GM23248 (cell line): ENCODE data around the gene ANKS6. TPM values are rescaled to one million over a fixed set of nuclear protein-coding genes. Genes with fewer than 3 reads are reported as not detected.

ENCODE experiments used
- DNase-seq: peaks from one replicate; pipeline ENCODE4 v3.0.0-alpha.2; 2015
- H2AFZ ChIP-seq: fragments of 200-600 bp; sonication (generic); 2 replicates; pipeline ENCODE4 v1.6.1; 2016; ENCODE audit warnings: antibody characterized with exemption
- H3F3A ChIP-seq: fragments of 200-600 bp; sonication (generic); 2 replicates; pipeline ENCODE4 v1.6.1; 2016; ENCODE audit warnings: mild to moderate bottlenecking, antibody characterized with exemption, mixed run types; ENCODE audit not compliant: insufficient read depth
- H3K27ac ChIP-seq: fragments of 200-600 bp; sonication (generic); 2 replicates; pipeline ENCODE4 v1.5.1; 2016; ENCODE audit warnings: mild to moderate bottlenecking
- H3K27me3 ChIP-seq: fragments of 200-600 bp; sonication (generic); replicated peaks from 2 replicates; pipeline ENCODE4 v1.6.1; 2016; ENCODE audit warnings: mild to moderate bottlenecking; ENCODE audit not compliant: insufficient read depth
- H3K36me3 ChIP-seq: fragments of 200-600 bp; sonication (generic); 2 replicates; pipeline ENCODE4 v1.6.1; 2016; ENCODE audit warnings: low read depth, mild to moderate bottlenecking
- H3K4me1 ChIP-seq: fragments of 200-600 bp; sonication (generic); 2 replicates; pipeline ENCODE4 v1.6.1; 2016; ENCODE audit warnings: mild to moderate bottlenecking; ENCODE audit not compliant: insufficient read depth
- H3K4me2 ChIP-seq: fragments of 200-600 bp; sonication (generic); one replicate; pipeline ENCODE4 v1.6.1; 2016; ENCODE audit warnings: mild to moderate bottlenecking; ENCODE audit not compliant: unreplicated experiment
- H3K4me3 ChIP-seq: fragments of 200-600 bp; sonication (generic); 2 replicates; pipeline ENCODE4 v1.5.1; 2016; ENCODE audit warnings: mild to moderate bottlenecking
- H3K79me2 ChIP-seq: fragments of 200-600 bp; sonication (generic); 2 replicates; pipeline ENCODE4 v1.6.1; 2016; ENCODE audit warnings: mild to moderate bottlenecking; ENCODE audit not compliant: insufficient read depth
- H3K9ac ChIP-seq: fragments of 200-600 bp; sonication (generic); 2 replicates; pipeline ENCODE4 v1.6.1; 2016; ENCODE audit warnings: mild to moderate bottlenecking
- H3K9me2 ChIP-seq: fragments of 200-600 bp; sonication (generic); 2 replicates; pipeline ENCODE4 v1.6.1; 2016; ENCODE audit warnings: mixed run types, mild to moderate bottlenecking, moderate library complexity; ENCODE audit not compliant: insufficient read depth
- H3K9me3 ChIP-seq: fragments of 200-600 bp; sonication (generic); one replicate; pipeline ENCODE4 v1.6.1; 2017; ENCODE audit warnings: low read depth
- H4K20me1 ChIP-seq: fragments of 200-600 bp; sonication (generic); 2 replicates; pipeline ENCODE4 v1.6.0; 2016; ENCODE audit not compliant: insufficient read depth
- EZH2 ChIP-seq: fragments of 200-600 bp; sonication (generic); IDR thresholded peaks from 2 replicates; pipeline ENCODE4 v1.6.1; 2018; ENCODE audit warnings: antibody characterized with exemption, mild to moderate bottlenecking; ENCODE audit not compliant: insufficient read depth, poor library complexity, severe bottlenecking
- EZH2phosphoT487 ChIP-seq: fragments of 200-600 bp; sonication (generic); IDR thresholded peaks from 2 replicates; pipeline ENCODE4 v1.6.1; 2018; ENCODE audit warnings: antibody characterized with exemption, moderate library complexity, mild to moderate bottlenecking, low read depth; ENCODE audit not compliant: insufficient read depth
- WGBS, 2 experiments: methylation state at CpG; one replicate each; pipeline ENCODE4 v1.1.6; 2015 to 2017; ENCODE audit warnings: low lambda C conversion rate in 2 of 2, low coverage in 1 of 2; ENCODE audit errors: missing lambda C conversion rate in 2 of 2; 5-methylcytosine and 5-hydroxymethylcytosine counted together
- in situ Hi-C: fragments of 300-500 bp; cut with MboI; formaldehyde crosslinking; loops from 2 replicates; pipeline ENCODE4 v1.15.0; 2020
- polyA plus RNA-seq: library from polyadenylated mRNA; unstranded; fragments of >200 nt; fragmentation: Nextera tagmentation; extraction: Ambion mirVana; gene quantifications from 2 replicates; pipeline ENCODE4 v1.2.1, GENCODE V29; 2016
- total RNA-seq: library from RNA; depleted of rRNA; stranded (reverse); fragments of >200 nt; shearing (Covaris generic); gene quantifications from 2 replicates; pipeline ENCODE4 v1.2.3, GENCODE V29; 2014

The ANKS6 gene
- total and polyA plus RNA-seq, 2 experiments from 2014 or later = 7.1 to 26.4 TPM

- 19 to 24% methylated on average over 5 of the region's 5 CpGs for WGBS, 2 experiments
- in situ Hi-C loops = no loop called here
- Histone ChIP-seq H3K4me1 (peaks cover 9% of the 10 kb centered on the region), H3K79me2 (no peaks in the 10 kb centered on the region), H3K9me3 (no peaks in the 10 kb centered on the region), H3K27ac (no peak overlapping the region), H3K9ac (no peak overlapping the region), H2AFZ (0 out of 2 replicates have a peak overlapping the region, but pooled peaks have one; percentile 26), H3K4me2 (no peak overlapping the region), H3K36me3 (no peaks in the 10 kb centered on the region), H4K20me1 (no peaks in the 10 kb centered on the region), H3F3A (peaks cover 5% of the 10 kb centered on the region; the same call in 1 of the 2 replicates), H3K4me3 (0 out of 2 replicates have a peak overlapping the region, but pooled peaks have one; percentile 7), H3K9me2 (no peaks in the 10 kb centered on the region), H3K27me3 (peaks cover 12% of the 10 kb centered on the region; the same call in 1 of the 2 replicates)
- no peak for TF ChIP-seq EZH2phosphoT487
- TF ChIP-seq EZH2 = no peak
- DNase-seq = peak; percentile 75
Measured at GRCh38 chr9:98726735-98727134, 69.6 kb downstream of the ANKS6 start.

GRCh38 chr9:98724810-98725530 lies 71.4 kb downstream of the ANKS6 start:
- Histone ChIP-seq H3K36me3 (no peaks in the 10 kb centered on the region), H4K20me1 (no peaks in the 10 kb centered on the region), H3K4me1 (peaks cover 9% of the 10 kb centered on the region), H3F3A (peaks cover 5% of the 10 kb centered on the region; the same call in 1 of the 2 replicates), H3K4me2 (no peak overlapping the region), H3K79me2 (no peaks in the 10 kb centered on the region), H3K27me3 (peaks cover 15% of the 10 kb centered on the region; the same call in 1 of the 2 replicates), H3K9me2 (no peaks in the 10 kb centered on the region), H3K9ac (no peak overlapping the region), H3K4me3 (no peak overlapping the region), H3K27ac (no peak overlapping the region), H2AFZ (no peak overlapping the region), H3K9me3 (no peaks in the 10 kb centered on the region)
- in situ Hi-C loops = no loop called here
- no peak for TF ChIP-seq EZH2
- TF ChIP-seq EZH2phosphoT487 = no peak
- DNase-seq = no peak
- WGBS, 2 experiments = 49 to 64% methylated on average over 5 of the region's 5 CpGs

GRCh38 chr9:98721643-98722042 lies 74.7 kb downstream of the ANKS6 start:
- H3K4me1 ChIP-seq = peaks cover 3% of the 10 kb centered on the region; the same call in 1 of the 2 replicates
- no peak overlapping the region for H2AFZ ChIP-seq
- H3K9ac ChIP-seq = no peak overlapping the region
- peaks cover under 1% of the 10 kb centered on the region; the same call in 1 of the 2 replicates for H3F3A ChIP-seq
- no peak for DNase-seq
- no peak overlapping the region for H3K4me2 ChIP-seq
- H3K36me3 ChIP-seq = no peaks in the 10 kb centered on the region
- TF ChIP-seq EZH2 (no peak), EZH2phosphoT487 (no peak)
- H4K20me1 ChIP-seq = no peaks in the 10 kb centered on the region
- no peaks in the 10 kb centered on the region for H3K9me2 ChIP-seq
- whole genome bisulfite sequencing, 2 experiments = 51 to 74% methylated on average over 2 of the region's 2 CpGs
- H3K27me3 ChIP-seq = peaks cover 24% of the 10 kb centered on the region; the same call in 1 of the 2 replicates
- no peak overlapping the region for H3K4me3 ChIP-seq
- in situ Hi-C loops = no loop called here
- no peaks in the 10 kb centered on the region for H3K79me2 ChIP-seq
- no peaks in the 10 kb centered on the region for H3K9me3 ChIP-seq
- no peak overlapping the region for H3K27ac ChIP-seq

GRCh38 chr9:98720402-98720801 lies 76.0 kb downstream of the ANKS6 start:
- Histone ChIP-seq H3K4me2 (no peak overlapping the region), H3K4me1 (no peaks in the 10 kb centered on the region), H3K27ac (no peak overlapping the region), H4K20me1 (no peaks in the 10 kb centered on the region), H3K9me3 (no peaks in the 10 kb centered on the region), H3K27me3 (peaks cover 24% of the 10 kb centered on the region), H3K9ac (no peak overlapping the region), H3K4me3 (no peak overlapping the region), H3K79me2 (no peaks in the 10 kb centered on the region), H2AFZ (no peak overlapping the region), H3F3A (no peaks in the 10 kb centered on the region), H3K9me2 (no peaks in the 10 kb centered on the region), H3K36me3 (no peaks in the 10 kb centered on the region)
- TF ChIP-seq EZH2 (no peak), EZH2phosphoT487 (no peak)
- no peak for DNase-seq
- WGBS, 2 experiments = 57 to 62% methylated on average over 4 of the region's 4 CpGs
- in situ Hi-C loops = no loop called here
